HEK293 (cell line): Measurements from ENCODE around the gene RASAL2.

Experiments used
- CTCF ChIA-PET: fragments of 350-600 bp; formaldehyde crosslinking; extraction: SDS; loops from one replicate; lab custom pipeline; 2021; ENCODE audit warnings: antibody characterized with exemption; lab: Yijun Ruan, JAX
- POLR2A ChIA-PET: fragments of 300-600 bp; formaldehyde crosslinking; extraction: SDS; loops from one replicate; lab custom pipeline; 2020; ENCODE audit warnings: antibody characterized with exemption, inconsistent platforms; lab: Yijun Ruan, JAX
- H3K27ac ChIP-seq: fragments of 200-500 bp; sonication (Bioruptor generic); 2 replicates; pipeline ENCODE4 v1.5.1; 2014; ENCODE audit warnings: low read depth, low read length, control low read depth, inconsistent platforms; ENCODE audit errors: extremely low read depth
- H3K36me3 ChIP-seq, 2 experiments: fragments of 200-500 bp in 1 of 2; sonication (Bioruptor generic) in 1 of 2; 1 replicate in 1 of 2; 2 replicates in 1 of 2; pipeline ENCODE4 v1.5.1; 2014 to 2017; ENCODE audit warnings: inconsistent platforms in 2 of 2, low read length in 2 of 2; ENCODE audit not compliant: control insufficient read depth in 2 of 2, insufficient read depth in 1 of 2
- H3K4me1 ChIP-seq: fragments of 200-500 bp; sonication (Bioruptor generic); 2 replicates; pipeline ENCODE4 v1.5.1; 2014; ENCODE audit warnings: mild to moderate bottlenecking, low read length, inconsistent platforms; ENCODE audit not compliant: control insufficient read depth, insufficient read depth
- H3K4me3 ChIP-seq: 2 replicates; pipeline ENCODE4 v1.5.1; 2011; ENCODE audit warnings: low read depth, mild to moderate bottlenecking, control low read depth, low read length, moderate library complexity
- H3K9me3 ChIP-seq: fragments of 200-500 bp; sonication (Bioruptor generic); 2 replicates; pipeline ENCODE4 v1.5.1; 2014; ENCODE audit warnings: low read depth, low read length, inconsistent platforms; ENCODE audit not compliant: control insufficient read depth, insufficient read depth
- BCL11B ChIP-seq: fragments of 450-650 bp; formaldehyde crosslinking; IDR thresholded peaks from 2 replicates; pipeline ENCODE4 v1.5.1; 2016; ENCODE audit warnings: low read depth, missing biosample characterization, missing genetic modification characterization
- GLIS2 ChIP-seq: fragments of 450-650 bp; formaldehyde crosslinking; IDR thresholded peaks from 2 replicates; pipeline ENCODE4 v1.5.1; 2016; ENCODE audit warnings: missing biosample characterization, missing genetic modification characterization
- HOXD13 ChIP-seq: sonication (generic); formaldehyde crosslinking; IDR thresholded peaks from 2 replicates; pipeline ENCODE4 v1.8.0; 2022; ENCODE audit warnings: missing genetic modification reagents, borderline replicate concordance
- KLF1 ChIP-seq: fragments of 450-650 bp; formaldehyde crosslinking; IDR thresholded peaks from 2 replicates; pipeline ENCODE4 v1.5.1; 2016; ENCODE audit warnings: missing biosample characterization, missing genetic modification characterization
- KLF10 ChIP-seq: fragments of 450-650 bp; IDR thresholded peaks from 2 replicates; pipeline ENCODE4 v1.5.1; 2018; ENCODE audit warnings: missing biosample characterization, mild to moderate bottlenecking, missing genetic modification characterization
- TCF7L2 ChIP-seq: IDR thresholded peaks from 2 replicates; pipeline ENCODE4 v1.6.1; 2011; ENCODE audit warnings: low read depth, mild to moderate bottlenecking, inconsistent platforms, low read length, moderate library complexity, borderline replicate concordance
- YY1 ChIP-seq: fragments of 450-650 bp; formaldehyde crosslinking; IDR thresholded peaks from 2 replicates; pipeline ENCODE4 v1.5.1; 2018; ENCODE audit warnings: missing biosample characterization, missing genetic modification characterization
- ZIC2 ChIP-seq: fragments of 450-650 bp; formaldehyde crosslinking; IDR thresholded peaks from 2 replicates; pipeline ENCODE4 v1.5.1; 2016; ENCODE audit warnings: missing biosample characterization, missing genetic modification characterization
- ZNF16 ChIP-seq: fragments of 450-650 bp; formaldehyde crosslinking; IDR thresholded peaks from 2 replicates; pipeline ENCODE4 v1.5.1; 2016; ENCODE audit warnings: low read depth, missing biosample characterization, missing genetic modification characterization
- ZNF202 ChIP-seq: fragments of 450-650 bp; formaldehyde crosslinking; IDR thresholded peaks from 2 replicates; pipeline ENCODE4 v1.5.1; 2016; ENCODE audit warnings: missing biosample characterization, missing genetic modification characterization, borderline replicate concordance
- ZNF23 ChIP-seq: fragments of 450-650 bp; formaldehyde crosslinking; IDR thresholded peaks from 2 replicates; pipeline ENCODE4 v1.5.1; 2016; ENCODE audit warnings: missing biosample characterization, missing genetic modification characterization, borderline replicate concordance
- ZNF274 ChIP-seq, 2 experiments: fragments of 200-500 bp in 1 of 2; fragments of 450-650 bp in 1 of 2; sonication (Bioruptor generic) in 1 of 2; formaldehyde crosslinking in 1 of 2; IDR thresholded peaks; 2 replicates each; pipeline versions ENCODE4 v1.5.1 to v1.6.1; 2014 to 2016; ENCODE audit warnings: borderline replicate concordance in 1 of 2, inconsistent platforms in 1 of 2, low read length in 1 of 2, missing biosample characterization in 1 of 2, missing genetic modification characterization in 1 of 2
- ZNF404 ChIP-seq: fragments of 450-650 bp; formaldehyde crosslinking; IDR thresholded peaks from 2 replicates; pipeline ENCODE4 v1.5.1; 2017; ENCODE audit warnings: missing biosample characterization, missing genetic modification characterization
- ZNF501 ChIP-seq: fragments of 450-650 bp; formaldehyde crosslinking; IDR thresholded peaks from 2 replicates; pipeline ENCODE4 v1.5.1; 2016; ENCODE audit warnings: missing biosample characterization, missing genetic modification characterization
- ZNF548 ChIP-seq: fragments of 450-650 bp; formaldehyde crosslinking; IDR thresholded peaks from 2 replicates; pipeline ENCODE4 v1.5.1; 2016; ENCODE audit warnings: missing biosample characterization, missing genetic modification characterization
- ZNF549 ChIP-seq: fragments of 450-650 bp; IDR thresholded peaks from 2 replicates; pipeline ENCODE4 v1.5.1; 2018; ENCODE audit warnings: missing biosample characterization, missing genetic modification characterization, mild to moderate bottlenecking, inconsistent platforms, moderate library complexity
- ZNF664 ChIP-seq: fragments of 450-650 bp; formaldehyde crosslinking; IDR thresholded peaks from 2 replicates; pipeline ENCODE4 v1.5.1; 2016; ENCODE audit warnings: missing biosample characterization, missing genetic modification characterization
- ZNF776 ChIP-seq: fragments of 450-650 bp; formaldehyde crosslinking; IDR thresholded peaks from 2 replicates; pipeline ENCODE4 v1.5.0; 2017; ENCODE audit warnings: missing biosample characterization, missing genetic modification characterization, borderline replicate concordance
- TF ChIP-seq, protein P1 (sequence below): sonication (generic); formaldehyde crosslinking; IDR thresholded peaks from 2 replicates; pipeline ENCODE4 v1.8.1; 2022; ENCODE audit warnings: mild to moderate bottlenecking, moderate library complexity, missing genetic modification reagents
- TF ChIP-seq, protein P2 (sequence below): fragments of 450-650 bp; formaldehyde crosslinking; IDR thresholded peaks from 2 replicates; pipeline ENCODE4 v1.5.1; 2016; ENCODE audit warnings: missing biosample characterization, missing genetic modification characterization
- TF ChIP-seq, protein P3 (sequence below): fragments of 450-650 bp; formaldehyde crosslinking; IDR thresholded peaks from 2 replicates; pipeline ENCODE4 v1.5.1; 2016; ENCODE audit warnings: missing biosample characterization, missing genetic modification characterization
- TF ChIP-seq, protein P4 (sequence below): fragments of 450-650 bp; formaldehyde crosslinking; IDR thresholded peaks from 2 replicates; pipeline ENCODE4 v1.5.1; 2016; ENCODE audit warnings: missing biosample characterization, missing genetic modification characterization, borderline replicate concordance

RASAL2 gene

DNA sequence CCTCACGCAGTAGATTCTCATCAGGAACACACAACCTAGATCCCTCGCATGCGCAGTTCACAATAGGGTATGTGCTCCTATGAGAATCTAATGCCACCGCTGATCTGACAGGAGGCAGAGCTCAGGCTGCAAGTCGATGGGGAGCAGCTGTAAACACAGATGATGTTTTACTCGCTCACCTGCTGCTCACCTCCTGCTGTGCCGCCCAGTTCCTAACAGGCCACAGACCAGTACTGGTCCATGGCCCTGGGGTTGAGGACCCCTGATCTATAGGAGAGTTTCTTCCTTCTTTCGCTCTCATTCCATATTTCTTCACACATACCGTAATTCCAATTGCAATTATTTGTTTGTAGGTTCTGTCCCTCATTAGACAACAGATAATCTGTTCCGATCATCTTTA, 299.5 kb downstream of the RASAL2 start:
- H3K27ac ChIP-seq: no peak overlapping the region
- ChIA-PET POLR2A (no interaction called here), CTCF (no interaction called here)
- TF ChIP-seq ZNF549 (tag by site-specific recombination) (peak; percentile 70; the same call in 1 of the 2 replicates), BCL11B (no peak), ZIC2 (tag by site-specific recombination) (0 out of 2 replicates have a peak, but pooled peaks have one; percentile 12)
- no peak overlapping the region for H3K4me3 ChIP-seq
- H3K9me3 ChIP-seq: no peaks in the 10 kb centered on the region
- peaks cover 4% of the 10 kb centered on the region; the same call in 1 of the 2 replicates for H3K4me1 ChIP-seq
- no peaks in the 10 kb centered on the region for H3K36me3 ChIP-seq

DNA sequence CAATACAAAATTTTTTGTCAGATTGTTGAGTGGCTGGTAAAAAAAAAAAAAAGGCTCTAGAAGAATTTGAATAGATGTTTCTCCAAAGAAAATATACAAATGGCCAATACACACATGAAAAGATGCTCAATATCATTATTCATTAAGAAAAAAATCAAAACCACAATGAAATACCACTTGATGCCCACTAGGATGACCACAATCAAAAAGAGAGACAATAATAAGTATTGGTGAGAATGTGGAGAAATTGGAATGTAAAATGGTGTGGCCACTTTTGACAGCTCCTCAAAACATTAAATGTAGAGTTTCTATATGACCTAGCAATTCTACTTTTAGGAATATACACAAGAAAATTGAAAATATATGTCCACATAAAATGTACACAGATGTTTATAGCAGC, 302.9 kb downstream of the RASAL2 start:
- POLR2A ChIA-PET: no interaction called here
- TF ChIP-seq ZNF16 (no peak), BCL11B (no peak), YY1 (tag by site-specific recombination) (no peak), ZNF404 (tag by site-specific recombination) (no peak), ZNF202 (tag by site-specific recombination) (no peak), ZNF274 (IDR thresholded peaks at IDR 0.05; ENCODE audit: low read length) (no peak), ZNF274 (tag by site-specific recombination; IDR thresholded peaks at IDR 0.05; ENCODE audit: borderline replicate concordance) (no peak), ZNF501 (tag by site-specific recombination) (no peak), KLF10 (tag by site-specific recombination) (no peak), HOXD13 (CRISPR knock-in tag) (no peak)
- TF ChIP-seq, protein P1, sequence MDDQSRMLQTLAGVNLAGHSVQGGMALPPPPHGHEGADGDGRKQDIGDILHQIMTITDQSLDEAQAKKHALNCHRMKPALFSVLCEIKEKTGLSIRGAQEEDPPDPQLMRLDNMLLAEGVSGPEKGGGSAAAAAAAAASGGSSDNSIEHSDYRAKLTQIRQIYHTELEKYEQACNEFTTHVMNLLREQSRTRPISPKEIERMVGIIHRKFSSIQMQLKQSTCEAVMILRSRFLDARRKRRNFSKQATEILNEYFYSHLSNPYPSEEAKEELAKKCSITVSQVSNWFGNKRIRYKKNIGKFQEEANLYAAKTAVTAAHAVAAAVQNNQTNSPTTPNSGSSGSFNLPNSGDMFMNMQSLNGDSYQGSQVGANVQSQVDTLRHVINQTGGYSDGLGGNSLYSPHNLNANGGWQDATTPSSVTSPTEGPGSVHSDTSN (CRISPR knock-in tag): no peak
- no peaks in the 10 kb centered on the region for H3K36me3 ChIP-seq
- no peak overlapping the region for H3K4me3 ChIP-seq
- H3K4me1 ChIP-seq: no peaks in the 10 kb centered on the region
- no peaks in the 10 kb centered on the region for H3K9me3 ChIP-seq
- H3K27ac ChIP-seq: no peak overlapping the region
- CTCF ChIA-PET: interaction anchor here (1.1 kb wide), 1 partner anchor 97 kb away, joined by 3 read pairs; no protein-coding TSS in a partner anchor

DNA sequence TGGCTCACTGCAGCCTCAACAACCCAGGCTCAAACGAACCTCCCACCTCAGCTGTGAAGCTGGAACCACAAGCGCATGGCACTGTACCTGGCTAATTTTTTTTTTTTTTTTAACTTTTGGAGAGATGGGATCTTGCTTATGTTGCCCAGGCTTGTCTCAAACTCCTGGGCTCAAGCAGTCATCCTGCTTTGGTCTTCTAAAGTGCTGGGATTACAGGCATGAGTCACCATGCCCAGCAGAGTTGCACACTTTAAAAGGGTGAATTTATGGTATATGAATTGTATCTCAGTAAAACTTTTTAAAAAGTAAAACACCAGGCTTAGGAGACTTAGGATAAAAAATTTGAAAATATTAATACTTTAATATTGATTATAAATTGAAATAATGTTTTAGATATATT, 303.8 kb downstream of the RASAL2 start:
- POLR2A ChIA-PET: no interaction called here
- Histone ChIP-seq H3K9me3 (no peaks in the 10 kb centered on the region), H3K4me3 (no peak overlapping the region), H3K36me3 (no peaks in the 10 kb centered on the region), H3K27ac (no peak overlapping the region), H3K4me1 (no peaks in the 10 kb centered on the region)
- TF ChIP-seq ZNF776 (no peak), ZNF664 (tag by site-specific recombination) (peak; percentile 88)
- TF ChIP-seq, protein P2, sequence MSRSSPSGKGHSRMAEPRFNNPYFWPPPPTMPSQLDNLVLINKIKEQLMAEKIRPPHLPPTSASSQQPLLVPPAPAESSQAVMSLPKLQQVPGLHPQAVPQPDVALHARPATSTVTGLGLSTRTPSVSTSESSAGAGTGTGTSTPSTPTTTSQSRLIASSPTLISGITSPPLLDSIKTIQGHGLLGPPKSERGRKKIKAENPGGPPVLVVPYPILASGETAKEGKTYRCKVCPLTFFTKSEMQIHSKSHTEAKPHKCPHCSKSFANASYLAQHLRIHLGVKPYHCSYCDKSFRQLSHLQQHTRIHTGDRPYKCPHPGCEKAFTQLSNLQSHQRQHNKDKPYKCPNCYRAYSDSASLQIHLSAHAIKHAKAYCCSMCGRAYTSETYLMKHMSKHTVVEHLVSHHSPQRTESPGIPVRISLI (tag by site-specific recombination): peak; percentile 80
- CTCF ChIA-PET: no interaction called here

DNA sequence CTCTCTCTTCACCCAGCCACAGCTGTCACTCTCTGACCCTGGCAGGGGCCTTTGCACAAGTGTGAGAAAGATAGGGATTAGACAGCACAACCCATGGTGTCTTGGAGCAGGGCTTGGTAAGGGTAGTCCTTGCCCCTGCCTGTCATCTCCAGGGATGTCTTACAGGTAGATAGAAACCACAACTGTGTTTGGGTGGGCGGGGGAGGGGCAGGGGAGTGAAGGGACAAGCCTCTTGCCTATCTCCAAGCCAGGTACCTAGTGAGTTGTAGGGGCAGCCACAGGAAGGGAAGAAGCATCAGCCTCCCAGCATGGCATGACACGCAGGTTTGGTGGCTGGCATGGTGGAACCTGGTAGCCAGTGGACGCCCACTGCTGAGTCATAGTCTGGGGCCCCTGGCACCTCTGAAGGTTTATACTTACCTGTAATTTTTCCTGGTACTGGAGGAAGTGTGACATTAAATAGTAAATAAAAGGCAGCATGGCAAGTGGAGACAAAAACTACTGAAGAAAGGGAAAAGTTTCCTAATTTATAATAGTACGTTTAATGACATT, 305.3 kb downstream of the RASAL2 start:
- POLR2A ChIA-PET: no interaction called here
- Histone ChIP-seq H3K36me3 (no peaks in the 10 kb centered on the region), H3K4me3 (no peak overlapping the region), H3K4me1 (no peaks in the 10 kb centered on the region), H3K27ac (no peak overlapping the region), H3K9me3 (no peaks in the 10 kb centered on the region)
- CTCF ChIA-PET: no interaction called here
- TF ChIP-seq, protein P3, sequence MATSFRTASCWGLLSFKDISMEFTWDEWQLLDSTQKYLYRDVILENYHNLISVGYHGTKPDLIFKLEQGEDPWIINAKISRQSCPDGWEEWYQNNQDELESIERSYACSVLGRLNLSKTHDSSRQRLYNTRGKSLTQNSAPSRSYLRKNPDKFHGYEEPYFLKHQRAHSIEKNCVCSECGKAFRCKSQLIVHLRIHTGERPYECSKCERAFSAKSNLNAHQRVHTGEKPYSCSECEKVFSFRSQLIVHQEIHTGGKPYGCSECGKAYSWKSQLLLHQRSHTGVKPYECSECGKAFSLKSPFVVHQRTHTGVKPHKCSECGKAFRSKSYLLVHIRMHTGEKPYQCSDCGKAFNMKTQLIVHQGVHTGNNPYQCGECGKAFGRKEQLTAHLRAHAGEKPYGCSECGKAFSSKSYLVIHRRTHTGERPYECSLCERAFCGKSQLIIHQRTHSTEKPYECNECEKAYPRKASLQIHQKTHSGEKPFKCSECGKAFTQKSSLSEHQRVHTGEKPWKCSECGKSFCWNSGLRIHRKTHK: no peak
- TF ChIP-seq ZNF23: no peak
- TF ChIP-seq, protein P4, sequence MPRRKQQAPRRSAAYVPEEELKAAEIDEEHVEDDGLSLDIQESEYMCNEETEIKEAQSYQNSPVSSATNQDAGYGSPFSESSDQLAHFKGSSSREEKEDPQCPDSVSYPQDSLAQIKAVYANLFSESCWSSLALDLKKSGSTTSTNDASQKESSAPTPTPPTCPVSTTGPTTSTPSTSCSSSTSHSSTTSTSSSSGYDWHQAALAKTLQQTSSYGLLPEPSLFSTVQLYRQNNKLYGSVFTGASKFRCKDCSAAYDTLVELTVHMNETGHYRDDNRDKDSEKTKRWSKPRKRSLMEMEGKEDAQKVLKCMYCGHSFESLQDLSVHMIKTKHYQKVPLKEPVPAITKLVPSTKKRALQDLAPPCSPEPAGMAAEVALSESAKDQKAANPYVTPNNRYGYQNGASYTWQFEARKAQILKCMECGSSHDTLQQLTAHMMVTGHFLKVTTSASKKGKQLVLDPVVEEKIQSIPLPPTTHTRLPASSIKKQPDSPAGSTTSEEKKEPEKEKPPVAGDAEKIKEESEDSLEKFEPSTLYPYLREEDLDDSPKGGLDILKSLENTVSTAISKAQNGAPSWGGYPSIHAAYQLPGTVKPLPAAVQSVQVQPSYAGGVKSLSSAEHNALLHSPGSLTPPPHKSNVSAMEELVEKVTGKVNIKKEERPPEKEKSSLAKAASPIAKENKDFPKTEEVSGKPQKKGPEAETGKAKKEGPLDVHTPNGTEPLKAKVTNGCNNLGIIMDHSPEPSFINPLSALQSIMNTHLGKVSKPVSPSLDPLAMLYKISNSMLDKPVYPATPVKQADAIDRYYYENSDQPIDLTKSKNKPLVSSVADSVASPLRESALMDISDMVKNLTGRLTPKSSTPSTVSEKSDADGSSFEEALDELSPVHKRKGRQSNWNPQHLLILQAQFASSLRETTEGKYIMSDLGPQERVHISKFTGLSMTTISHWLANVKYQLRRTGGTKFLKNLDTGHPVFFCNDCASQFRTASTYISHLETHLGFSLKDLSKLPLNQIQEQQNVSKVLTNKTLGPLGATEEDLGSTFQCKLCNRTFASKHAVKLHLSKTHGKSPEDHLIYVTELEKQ (tag by site-specific recombination): no peak
- no peak for TF ChIP-seq GLIS2
- TF ChIP-seq TCF7L2: no peak
- no peak for TF ChIP-seq KLF1 (tag by site-specific recombination)
- no peak for TF ChIP-seq ZNF548
